HG02623 (cell line): Measurements from ENCODE around the gene CRP.
"Not testable (repeated sequence)": the region's sequence is repeated elsewhere in the genome, so short reads cannot be mapped to it uniquely, and the experiment has no call there.

ENCODE experiments used
- ATAC-seq: cut with Tn5 transposase; IDR thresholded peaks from one replicate; pipeline ENCODE4 v1.9.1; 2021; ENCODE audit warnings: moderate library complexity; ENCODE audit not compliant: unreplicated experiment

Gene CRP

GRCh38 chr1:159700312-159700711 is 14.1 kb downstream of the CRP start:
- no peak for ATAC-seq

DNA sequence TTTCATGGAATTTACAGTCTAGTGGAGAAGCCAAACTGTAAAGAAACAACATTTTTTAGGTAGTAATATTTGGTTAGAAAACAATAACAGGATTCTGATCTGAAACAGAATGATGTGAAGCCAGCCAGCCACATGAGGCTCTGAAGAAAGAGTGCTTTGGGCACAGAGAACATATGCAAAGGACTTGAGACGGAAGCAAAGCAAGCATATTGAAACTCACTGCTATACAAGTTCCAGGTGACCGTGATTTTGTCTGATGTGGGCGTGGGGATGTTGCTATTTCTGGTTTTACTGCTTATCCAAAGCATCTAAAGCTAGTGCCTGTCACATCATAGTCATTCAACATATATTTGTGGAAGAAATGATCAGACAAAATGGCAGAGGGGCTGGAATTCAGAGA is 14.7 kb downstream of the CRP start:
- ATAC-seq, result no peak

- ATAC-seq, result no peak
Observed at GRCh38 chr1:159699246-159699645, 15.1 kb downstream of the CRP start.

- ATAC-seq, result no peak
Observed at GRCh38 chr1:159687511-159687910, 26.9 kb downstream of the CRP start.

- no peak for ATAC-seq
Observed at GRCh38 chr1:159686599-159687299, 27.6 kb downstream of the CRP start.

DNA sequence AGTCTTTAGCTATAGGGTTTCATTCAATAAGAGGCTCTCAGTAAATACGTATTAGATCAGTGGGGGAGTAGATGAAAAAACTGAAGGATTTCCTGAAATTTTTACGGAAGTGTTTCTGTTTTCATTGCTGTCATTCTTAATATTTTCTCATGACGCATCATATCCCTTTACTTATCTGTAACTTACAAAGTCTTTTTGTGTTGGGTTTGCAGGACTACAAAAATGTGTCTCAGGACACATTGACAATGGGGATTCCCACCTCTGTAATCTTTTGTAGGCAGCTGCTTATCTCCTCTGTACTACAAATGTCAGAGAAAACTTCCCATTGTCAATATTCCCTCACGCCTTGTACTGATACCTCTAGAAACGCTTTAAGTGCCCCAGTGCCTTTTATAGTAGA is 35.5 kb downstream of the CRP start:
- no peak for ATAC-seq

GRCh38 chr1:159675046-159675445 is 39.3 kb downstream of the CRP start:
- no peak for ATAC-seq

- ATAC-seq, result not testable (repeated sequence)
Observed at GRCh38 chr1:159672390-159672789, 42.0 kb downstream of the CRP start.

DNA sequence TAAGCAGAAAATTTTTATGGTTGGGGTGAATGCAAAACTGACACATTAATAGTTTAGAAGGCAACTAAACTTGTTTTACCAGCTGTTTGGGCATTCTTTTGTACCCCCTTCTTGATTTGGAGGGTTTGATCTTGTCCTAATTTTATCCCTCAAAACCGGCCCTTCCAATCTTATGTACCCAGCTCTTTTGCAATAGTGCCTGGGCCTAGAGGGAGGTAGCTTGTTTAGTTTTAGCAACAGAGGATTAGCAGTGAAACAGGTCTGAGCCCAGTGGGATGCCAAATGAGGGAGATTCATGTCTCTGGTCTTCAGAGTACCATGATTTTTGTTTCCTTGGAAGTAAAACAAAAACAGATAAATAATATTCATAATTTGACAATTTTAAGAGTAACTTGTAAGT is 45.1 kb downstream of the CRP start:
- ATAC-seq, result no peak

DNA sequence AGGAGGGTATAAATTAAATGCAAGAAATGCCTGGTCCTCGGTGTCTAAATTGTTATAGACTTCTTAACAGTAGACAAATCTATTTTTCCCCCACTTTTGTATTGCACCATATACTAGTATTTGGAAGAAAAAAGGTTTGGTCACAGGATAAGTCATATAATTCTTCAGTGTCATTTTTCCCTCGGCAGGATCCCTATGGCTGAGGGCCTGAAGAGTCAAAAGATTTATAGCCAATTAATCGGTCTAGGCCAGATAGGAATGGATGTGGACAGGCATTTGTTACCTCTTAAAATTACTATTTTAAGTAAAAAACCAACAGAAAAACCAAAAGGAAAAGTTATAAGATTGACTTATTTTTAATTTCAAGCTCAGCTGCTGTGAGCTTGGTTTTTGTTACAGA is 45.6 kb downstream of the CRP start:
- no peak for ATAC-seq

DNA sequence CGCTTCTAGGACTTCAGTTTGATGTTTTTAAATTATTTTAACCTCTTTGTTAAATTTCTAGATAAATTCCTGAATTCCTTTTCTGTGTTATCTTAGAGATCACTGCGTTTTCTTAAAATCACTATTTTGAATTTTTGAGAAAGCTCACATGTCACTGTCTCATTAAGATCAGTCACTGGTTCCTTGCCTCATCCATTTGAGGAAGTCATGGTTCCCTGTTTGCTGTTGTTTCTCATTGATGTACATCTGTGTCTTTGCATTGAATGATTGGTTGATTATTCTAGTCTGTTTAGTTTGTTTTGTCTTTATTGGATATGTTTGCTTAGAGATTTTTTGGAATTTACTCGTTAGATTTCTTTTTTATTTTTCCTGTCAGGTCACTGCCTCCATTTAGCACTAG is 50.1 kb downstream of the CRP start:
- ATAC-seq, result no peak

GRCh38 chr1:159663552-159663951 is 50.8 kb downstream of the CRP start:
- no peak for ATAC-seq
